Nephron progenitor cell (in vitro differentiated cells): Measurements from ENCODE around the gene CTSL.
A peak's percentile ranks its signal among the peaks of the same experiment; 100 is the strongest.
"Not testable (repeated sequence)": the region's sequence is repeated elsewhere in the genome, so short reads cannot be mapped to it uniquely, and the experiment has no call there.

Source experiments
- DNase-seq: peaks from one replicate; pipeline ENCODE4 v3.0.0; 2021
- H3K27ac Mint-ChIP-seq: 2 replicates; pipeline ENCODE4 v1.8.0; 2021; ENCODE audit warnings: mild to moderate bottlenecking, moderate library complexity, mixed read lengths
- H3K27me3 Mint-ChIP-seq: 2 replicates; pipeline ENCODE4 v1.8.0; 2021; ENCODE audit warnings: mild to moderate bottlenecking, low read depth, mixed read lengths; ENCODE audit not compliant: poor library complexity
- H3K36me3 Mint-ChIP-seq: 2 replicates; pipeline ENCODE4 v1.8.0; 2021; ENCODE audit warnings: low read depth, mixed read lengths
- H3K4me1 Mint-ChIP-seq: 2 replicates; pipeline ENCODE4 v1.8.0; 2021; ENCODE audit warnings: mixed read lengths
- H3K4me3 Mint-ChIP-seq: 2 replicates; pipeline ENCODE4 v1.8.0; 2021; ENCODE audit warnings: mild to moderate bottlenecking, moderate library complexity, mixed read lengths
- H3K9me3 Mint-ChIP-seq: 2 replicates; pipeline ENCODE4 v1.8.0; 2021; ENCODE audit warnings: mild to moderate bottlenecking, moderate library complexity, mixed read lengths
- CTCF ChIP-seq: fragments of 200-600 bp; sonication (generic); IDR thresholded peaks from 2 replicates; pipeline ENCODE4 v1.5.0; 2021; ENCODE audit warnings: antibody characterized with exemption

CTSL gene

GRCh38 chr9:87750726-87751125 is 24.8 kb downstream of the CTSL start:
- Mint-ChIP-seq H3K36me3 (no peaks in the 10 kb centered on the region), H3K27me3 (no peaks in the 10 kb centered on the region), H3K9me3 (peaks cover 11% of the 10 kb centered on the region), H3K4me3 (no peak overlapping the region), H3K4me1 (peaks cover 31% of the 10 kb centered on the region), H3K27ac (no peak overlapping the region)
- no peak for DNase-seq
- no peak for TF ChIP-seq CTCF

GRCh38 chr9:87751423-87751822 is 25.5 kb downstream of the CTSL start:
- DNase-seq, result no peak
- H3K27ac Mint-ChIP-seq, result no peak overlapping the region
- TF ChIP-seq CTCF, result no peak
- no peaks in the 10 kb centered on the region for H3K27me3 Mint-ChIP-seq
- H3K4me1 Mint-ChIP-seq, result peaks cover 31% of the 10 kb centered on the region
- no peaks in the 10 kb centered on the region for H3K36me3 Mint-ChIP-seq
- no peak overlapping the region for H3K4me3 Mint-ChIP-seq
- peaks cover 11% of the 10 kb centered on the region for H3K9me3 Mint-ChIP-seq

- H3K36me3 Mint-ChIP-seq, result no peaks in the 10 kb centered on the region
- H3K4me3 Mint-ChIP-seq, result no peak overlapping the region
- peaks cover 30% of the 10 kb centered on the region for H3K4me1 Mint-ChIP-seq
- no peak for DNase-seq
- peaks cover 11% of the 10 kb centered on the region for H3K9me3 Mint-ChIP-seq
- TF ChIP-seq CTCF, result no peak
- no peak overlapping the region for H3K27ac Mint-ChIP-seq
- no peaks in the 10 kb centered on the region for H3K27me3 Mint-ChIP-seq
Observed at GRCh38 chr9:87751868-87752267, 25.9 kb downstream of the CTSL start.

GRCh38 chr9:87753313-87753712 is 27.4 kb downstream of the CTSL start:
- Mint-ChIP-seq H3K4me3 (no peak overlapping the region), H3K4me1 (peaks cover 16% of the 10 kb centered on the region), H3K9me3 (peaks cover 11% of the 10 kb centered on the region), H3K27me3 (no peaks in the 10 kb centered on the region), H3K36me3 (no peaks in the 10 kb centered on the region), H3K27ac (no peak overlapping the region)
- no peak for TF ChIP-seq CTCF
- DNase-seq, result no peak

GRCh38 chr9:87758330-87758729 is 32.4 kb downstream of the CTSL start:
- Mint-ChIP-seq H3K36me3 (peaks cover 11% of the 10 kb centered on the region), H3K9me3 (peaks cover 19% of the 10 kb centered on the region)
- DNase-seq, H3K4me1 Mint-ChIP-seq, H3K4me3 Mint-ChIP-seq, H3K27ac Mint-ChIP-seq, H3K27me3 Mint-ChIP-seq: not testable (repeated sequence)

GRCh38 chr9:87759980-87760379 is 34.1 kb downstream of the CTSL start:
- H3K27ac Mint-ChIP-seq, result peak overlapping the region; percentile 39
- not testable (repeated sequence) for DNase-seq, H3K4me1 Mint-ChIP-seq, H3K4me3 Mint-ChIP-seq, H3K27me3 Mint-ChIP-seq
- peaks cover 11% of the 10 kb centered on the region for H3K36me3 Mint-ChIP-seq
- H3K9me3 Mint-ChIP-seq, result peaks cover 15% of the 10 kb centered on the region

GRCh38 chr9:87760529-87760928 is 34.6 kb downstream of the CTSL start:
- no peak for DNase-seq
- Mint-ChIP-seq H3K36me3 (peaks cover 11% of the 10 kb centered on the region), H3K9me3 (peaks cover 15% of the 10 kb centered on the region), H3K4me1 (peaks cover 11% of the 10 kb centered on the region), H3K27me3 (no peaks in the 10 kb centered on the region), H3K27ac (no peak overlapping the region), H3K4me3 (no peak overlapping the region)
- TF ChIP-seq CTCF, result no peak
